ENCODE results near the gene PCDHB12.

DNA sequence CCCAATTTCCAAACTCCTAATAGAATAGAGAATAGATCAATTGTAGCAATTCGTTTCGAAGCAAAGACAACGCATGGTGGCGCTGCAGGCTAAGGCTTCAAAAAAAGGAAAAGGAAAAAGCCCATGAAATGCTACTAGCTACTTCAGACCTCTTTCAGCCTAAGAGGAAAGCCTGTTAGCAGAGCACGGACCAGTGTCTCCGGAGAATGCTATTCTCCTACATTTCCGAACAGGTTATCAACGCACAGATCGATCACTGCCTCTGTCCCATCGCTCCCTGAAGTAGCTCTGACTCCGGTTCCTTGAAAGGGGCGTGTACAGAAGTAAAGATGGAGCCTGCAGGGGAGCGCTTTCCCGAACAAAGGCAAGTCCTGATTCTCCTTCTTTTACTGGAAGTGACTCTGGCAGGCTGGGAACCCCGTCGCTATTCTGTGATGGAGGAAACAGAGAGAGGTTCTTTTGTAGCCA, 36.8 kb downstream of the PCDHB12 start, which contains the start of gene PCDHB15:
- TF ChIP-seq, protein P1, sequence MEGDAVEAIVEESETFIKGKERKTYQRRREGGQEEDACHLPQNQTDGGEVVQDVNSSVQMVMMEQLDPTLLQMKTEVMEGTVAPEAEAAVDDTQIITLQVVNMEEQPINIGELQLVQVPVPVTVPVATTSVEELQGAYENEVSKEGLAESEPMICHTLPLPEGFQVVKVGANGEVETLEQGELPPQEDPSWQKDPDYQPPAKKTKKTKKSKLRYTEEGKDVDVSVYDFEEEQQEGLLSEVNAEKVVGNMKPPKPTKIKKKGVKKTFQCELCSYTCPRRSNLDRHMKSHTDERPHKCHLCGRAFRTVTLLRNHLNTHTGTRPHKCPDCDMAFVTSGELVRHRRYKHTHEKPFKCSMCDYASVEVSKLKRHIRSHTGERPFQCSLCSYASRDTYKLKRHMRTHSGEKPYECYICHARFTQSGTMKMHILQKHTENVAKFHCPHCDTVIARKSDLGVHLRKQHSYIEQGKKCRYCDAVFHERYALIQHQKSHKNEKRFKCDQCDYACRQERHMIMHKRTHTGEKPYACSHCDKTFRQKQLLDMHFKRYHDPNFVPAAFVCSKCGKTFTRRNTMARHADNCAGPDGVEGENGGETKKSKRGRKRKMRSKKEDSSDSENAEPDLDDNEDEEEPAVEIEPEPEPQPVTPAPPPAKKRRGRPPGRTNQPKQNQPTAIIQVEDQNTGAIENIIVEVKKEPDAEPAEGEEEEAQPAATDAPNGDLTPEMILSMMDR (conservative IDR thresholded peaks at IDR 0.05): peak; percentile 35
- TF ChIP-seq ZFX (IDR thresholded peaks at IDR 0.05): no peak
